GM10248 (cell line): ENCODE results near the gene LY9.

Experiments used
- CTCF ChIA-PET: fragments of 300-600 bp; sonication (Branson Sonifier 250); formaldehyde crosslinking; extraction: SDS; loops from one replicate; lab custom pipeline; 2021; ENCODE audit warnings: antibody characterized with exemption; lab: Yijun Ruan, JAX
- POLR2A ChIA-PET: fragments of 350-650 bp; sonication (Branson Sonifier 250); formaldehyde crosslinking; extraction: SDS; loops from one replicate; lab custom pipeline; 2020; ENCODE audit warnings: antibody characterized with exemption; lab: Yijun Ruan, JAX
- DNase-seq: peaks from one replicate; pipeline ENCODE4 v3.0.0; 2012; ENCODE audit errors: extremely low spot score
- TF ChIP-seq, protein P1 (sequence below): IDR thresholded peaks from 2 replicates; pipeline ENCODE4 v1.5.1; 2012; ENCODE audit warnings: mild to moderate bottlenecking, low read depth; ENCODE audit errors: extremely low read depth, missing control alignments, control extremely low read depth

The LY9 gene

DNA sequence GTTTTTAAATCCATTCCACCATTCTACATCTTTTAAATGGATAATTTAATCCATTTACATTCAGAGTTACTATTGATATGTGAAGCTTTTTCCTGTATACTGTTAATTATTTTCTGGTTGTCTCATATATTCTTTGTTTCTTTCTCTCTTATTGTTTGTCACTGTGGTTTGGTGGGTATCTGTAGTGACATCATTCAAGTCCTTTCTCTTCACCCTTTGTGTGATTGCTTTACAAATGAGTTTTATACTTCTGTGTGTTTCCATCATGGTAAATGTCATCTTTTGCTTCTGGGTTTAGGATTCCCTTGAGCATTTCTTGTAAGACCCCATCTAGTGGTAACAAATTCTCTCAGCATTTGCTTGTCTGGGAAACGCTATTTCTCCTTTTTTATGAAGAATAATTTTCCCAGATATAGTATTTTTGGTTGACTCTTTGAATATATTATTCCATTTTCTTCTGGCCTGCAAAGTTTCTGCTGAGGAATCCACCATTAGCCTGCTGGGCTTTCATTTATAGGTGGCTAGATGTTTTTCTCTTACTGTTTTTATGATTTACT is 10.2 kb downstream of the LY9 start:
- TF ChIP-seq, protein P1, sequence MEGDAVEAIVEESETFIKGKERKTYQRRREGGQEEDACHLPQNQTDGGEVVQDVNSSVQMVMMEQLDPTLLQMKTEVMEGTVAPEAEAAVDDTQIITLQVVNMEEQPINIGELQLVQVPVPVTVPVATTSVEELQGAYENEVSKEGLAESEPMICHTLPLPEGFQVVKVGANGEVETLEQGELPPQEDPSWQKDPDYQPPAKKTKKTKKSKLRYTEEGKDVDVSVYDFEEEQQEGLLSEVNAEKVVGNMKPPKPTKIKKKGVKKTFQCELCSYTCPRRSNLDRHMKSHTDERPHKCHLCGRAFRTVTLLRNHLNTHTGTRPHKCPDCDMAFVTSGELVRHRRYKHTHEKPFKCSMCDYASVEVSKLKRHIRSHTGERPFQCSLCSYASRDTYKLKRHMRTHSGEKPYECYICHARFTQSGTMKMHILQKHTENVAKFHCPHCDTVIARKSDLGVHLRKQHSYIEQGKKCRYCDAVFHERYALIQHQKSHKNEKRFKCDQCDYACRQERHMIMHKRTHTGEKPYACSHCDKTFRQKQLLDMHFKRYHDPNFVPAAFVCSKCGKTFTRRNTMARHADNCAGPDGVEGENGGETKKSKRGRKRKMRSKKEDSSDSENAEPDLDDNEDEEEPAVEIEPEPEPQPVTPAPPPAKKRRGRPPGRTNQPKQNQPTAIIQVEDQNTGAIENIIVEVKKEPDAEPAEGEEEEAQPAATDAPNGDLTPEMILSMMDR = no peak
- no peak for DNase-seq
- POLR2A ChIA-PET = no interaction called here
- CTCF ChIA-PET = interaction anchor here (1.3 to 2.0 kb wide), 5 partner anchors 28 to 145 kb away, joined by 3 to 7 read pairs (median 3); no protein-coding TSS in a partner anchor

- ChIA-PET POLR2A (no interaction called here), CTCF (interaction anchor here (1.4 to 2.4 kb wide), 3 partner anchors 28 to 39 kb away, joined by 3 to 7 read pairs (median 7); no protein-coding TSS in a partner anchor)
- DNase-seq = no peak
- TF ChIP-seq, protein P1 = no peak
These were observed 10.8 kb downstream of the LY9 start for GRCh38 chr1:160806784-160807183.

GRCh38 chr1:160807247-160807646 is 11.3 kb downstream of the LY9 start:
- ChIA-PET POLR2A (no interaction called here), CTCF (interaction anchor here (1.0 to 2.4 kb wide), 4 partner anchors 27 to 147 kb away, joined by 3 to 7 read pairs (median 5); partner anchors contain the start of gene ITLN2)
- DNase-seq = no peak
- TF ChIP-seq, protein P1 = no peak

GRCh38 chr1:160807738-160808137 is 11.8 kb downstream of the LY9 start:
- DNase-seq = no peak
- CTCF ChIA-PET = interaction anchor here (1.0 to 2.4 kb wide), 3 partner anchors 16 to 147 kb away, joined by 3 to 7 read pairs (median 4); partner anchors contain the start of gene ITLN2
- TF ChIP-seq, protein P1 = no peak
- POLR2A ChIA-PET = no interaction called here

DNA sequence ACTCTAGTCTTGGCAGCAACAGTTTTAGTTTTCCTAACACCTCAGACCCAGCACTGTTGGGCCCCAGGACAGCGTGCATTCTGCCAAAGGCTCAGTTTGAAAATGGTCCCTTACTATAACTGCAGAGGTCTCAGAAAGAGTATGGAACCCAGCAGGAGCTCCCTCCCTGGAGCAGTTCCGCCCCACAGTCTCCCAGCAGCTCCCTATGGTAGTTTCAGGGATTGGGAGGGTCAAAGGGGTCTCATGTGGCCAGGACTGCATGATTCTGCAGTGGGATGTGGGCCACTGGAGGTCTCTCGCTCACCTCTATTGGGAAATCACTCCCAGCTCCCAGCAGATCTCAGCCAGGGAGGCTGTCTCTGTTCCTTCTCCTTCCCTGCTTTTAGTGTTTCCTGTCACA is 12.3 kb downstream of the LY9 start:
- TF ChIP-seq, protein P1 = no peak
- no peak for DNase-seq
- CTCF ChIA-PET = interaction anchor here (1.0 to 2.4 kb wide), 4 partner anchors 8 to 146 kb away, joined by 3 to 7 read pairs (median 4); partner anchors contain the start of gene ITLN2
- POLR2A ChIA-PET = no interaction called here

DNA sequence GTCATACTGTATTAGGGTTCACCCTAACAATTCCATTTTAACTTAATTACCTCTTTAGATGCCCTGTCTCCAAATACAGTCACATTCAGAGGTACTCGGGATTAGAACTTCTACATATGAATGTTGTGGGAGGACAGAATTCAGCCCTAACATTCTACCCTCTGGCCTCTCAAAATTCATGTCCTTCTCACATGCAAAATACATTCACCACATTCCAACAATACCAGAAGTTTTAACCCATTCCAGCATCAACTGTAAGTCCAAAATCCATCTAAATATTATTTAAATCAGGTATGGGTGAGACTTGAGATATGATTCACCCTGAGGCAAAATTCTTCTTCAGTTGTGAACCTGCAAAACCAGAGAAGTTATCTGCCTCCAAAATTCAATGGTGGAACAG is 14.5 kb downstream of the LY9 start:
- ChIA-PET POLR2A (no interaction called here), CTCF (interaction anchor here (1.8 kb wide), 1 partner anchor 10 kb away, joined by 6 read pairs; no protein-coding TSS in a partner anchor)

More for the DNA sequence above, 14.5 kb downstream of the LY9 start:
- DNase-seq = no peak
- TF ChIP-seq, protein P1 = no peak
